SK-N-SH treated with all-trans-retinoic acid at 6 μM for 48 hours (cell line): Measurements from ENCODE around the gene TAF10.

Source experiments
- ATAC-seq: fragments of 200-7000 bp; cut with Tn5 transposase; 3 replicates; pipeline ENCODE4 v1.9.1; 2020; ENCODE audit warnings: mild to moderate bottlenecking, moderate library complexity
- ARNTL ChIP-seq: fragments of 450-650 bp; formaldehyde crosslinking; IDR thresholded peaks from 2 replicates; pipeline ENCODE4 v1.5.0; 2020; ENCODE audit warnings: low read depth, mild to moderate bottlenecking, moderate library complexity, borderline replicate concordance
- BACH2 ChIP-seq: fragments of 250-450 bp; sonication (Bioruptor Pico); IDR thresholded peaks from 2 replicates; pipeline ENCODE4 v1.9.0; 2021; ENCODE audit warnings: mild to moderate bottlenecking, borderline replicate concordance
- CSDC2 ChIP-seq: fragments of 250-450 bp; sonication (Bioruptor Pico); IDR thresholded peaks from 2 replicates; pipeline ENCODE4 v1.5.0; 2020; ENCODE audit warnings: mild to moderate bottlenecking, moderate library complexity
- ESRRG ChIP-seq: fragments of 250-450 bp; sonication (Bioruptor Pico); IDR thresholded peaks from 2 replicates; pipeline ENCODE4 v1.6.1; 2021; ENCODE audit warnings: mild to moderate bottlenecking
- GLIS3 ChIP-seq: fragments of 250-450 bp; sonication (Bioruptor Pico); IDR thresholded peaks from 2 replicates; pipeline ENCODE4 v1.5.0; 2020; ENCODE audit warnings: mild to moderate bottlenecking, moderate library complexity
- ISL1 ChIP-seq: fragments of 250-450 bp; sonication (Bioruptor Pico); IDR thresholded peaks from 2 replicates; pipeline ENCODE4 v2.1.2; 2022; ENCODE audit warnings: mild to moderate bottlenecking, moderate library complexity
- OSR1 ChIP-seq: fragments of 250-450 bp; sonication (Bioruptor Pico); IDR thresholded peaks from 2 replicates; pipeline ENCODE4 v1.8.0; 2022; ENCODE audit warnings: moderate library complexity, mild to moderate bottlenecking, inconsistent platforms
- PPARA ChIP-seq: fragments of 250-450 bp; sonication (Bioruptor Pico); IDR thresholded peaks from 2 replicates; pipeline ENCODE4 v1.5.0; 2020; ENCODE audit warnings: mild to moderate bottlenecking, borderline replicate concordance
- RARB ChIP-seq: fragments of 250-450 bp; sonication (Bioruptor Pico); IDR thresholded peaks from 2 replicates; pipeline ENCODE4 v1.8.0; 2021; ENCODE audit warnings: mild to moderate bottlenecking, moderate library complexity
- SNAI2 ChIP-seq: fragments of 250-450 bp; sonication (Bioruptor Pico); IDR thresholded peaks from 2 replicates; pipeline ENCODE4 v1.5.0; 2020; ENCODE audit warnings: mild to moderate bottlenecking, moderate library complexity
- TCF4 ChIP-seq: fragments of 250-450 bp; sonication (Bioruptor Pico); IDR thresholded peaks from 2 replicates; pipeline ENCODE4 v1.8.0; 2021; ENCODE audit warnings: mild to moderate bottlenecking, moderate library complexity, borderline replicate concordance
- TOX ChIP-seq: fragments of 250-450 bp; sonication (Bioruptor Pico); IDR thresholded peaks from 2 replicates; pipeline ENCODE4 v1.8.0; 2021; ENCODE audit warnings: mild to moderate bottlenecking, moderate library complexity, borderline replicate concordance
- ZC3H10 ChIP-seq: fragments of 250-450 bp; sonication (Bioruptor Pico); IDR thresholded peaks from 2 replicates; pipeline ENCODE4 v1.5.1; 2021; ENCODE audit warnings: mild to moderate bottlenecking, moderate library complexity
- ZFP3 ChIP-seq: fragments of 250-450 bp; sonication (Bioruptor Pico); IDR thresholded peaks from 2 replicates; pipeline ENCODE4 v1.5.0; 2020; ENCODE audit warnings: mild to moderate bottlenecking, moderate library complexity
- ZFP30 ChIP-seq: fragments of 450-650 bp; formaldehyde crosslinking; IDR thresholded peaks from 2 replicates; pipeline ENCODE4 v1.5.0; 2022; ENCODE audit warnings: mild to moderate bottlenecking, moderate library complexity
- ZNF565 ChIP-seq: fragments of 450-650 bp; formaldehyde crosslinking; conservative IDR thresholded peaks from 2 replicates; pipeline ENCODE4 v1.5.0; 2020; ENCODE audit warnings: low read depth, mild to moderate bottlenecking, moderate library complexity
- ZNF70 ChIP-seq: fragments of 450-650 bp; formaldehyde crosslinking; IDR thresholded peaks from 2 replicates; pipeline ENCODE4 v1.5.0; 2020; ENCODE audit warnings: mild to moderate bottlenecking, moderate library complexity
- ZNF8 ChIP-seq: fragments of 450-650 bp; formaldehyde crosslinking; IDR thresholded peaks from 2 replicates; pipeline ENCODE4 v1.5.0; 2020; ENCODE audit warnings: mild to moderate bottlenecking, moderate library complexity
- TF ChIP-seq, protein P1 (sequence below): fragments of 250-450 bp; sonication (Bioruptor Pico); IDR thresholded peaks from 2 replicates; pipeline ENCODE4 v1.5.1; 2021; ENCODE audit warnings: mild to moderate bottlenecking, moderate library complexity
- TF ChIP-seq, protein P2 (sequence below): fragments of 250-450 bp; sonication (Bioruptor Pico); IDR thresholded peaks from 2 replicates; pipeline ENCODE4 v1.5.0; 2020; ENCODE audit warnings: mild to moderate bottlenecking, moderate library complexity

TAF10 gene

DNA sequence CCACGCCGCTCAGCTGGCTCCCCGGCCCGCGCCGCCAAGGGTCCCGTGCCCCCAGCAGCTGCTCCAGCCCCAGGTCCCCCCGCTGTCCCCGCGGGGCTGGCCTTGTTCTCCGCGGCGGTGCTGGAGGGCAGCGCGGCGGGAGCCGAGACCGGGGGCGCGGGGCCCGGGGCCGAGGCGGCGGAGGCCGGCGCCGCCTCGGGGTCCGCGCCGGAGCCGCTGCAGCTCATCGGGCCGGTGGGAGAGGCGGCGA, 128 bp downstream of the TAF10 start:
- ATAC-seq: no peak
- TF ChIP-seq ZNF70 (CRISPR knock-in tag) (no peak), ZC3H10 (CRISPR knock-in tag) (0 out of 2 replicates have a peak, but pooled peaks have one; percentile 18), SNAI2 (CRISPR knock-in tag) (no peak)

DNA sequence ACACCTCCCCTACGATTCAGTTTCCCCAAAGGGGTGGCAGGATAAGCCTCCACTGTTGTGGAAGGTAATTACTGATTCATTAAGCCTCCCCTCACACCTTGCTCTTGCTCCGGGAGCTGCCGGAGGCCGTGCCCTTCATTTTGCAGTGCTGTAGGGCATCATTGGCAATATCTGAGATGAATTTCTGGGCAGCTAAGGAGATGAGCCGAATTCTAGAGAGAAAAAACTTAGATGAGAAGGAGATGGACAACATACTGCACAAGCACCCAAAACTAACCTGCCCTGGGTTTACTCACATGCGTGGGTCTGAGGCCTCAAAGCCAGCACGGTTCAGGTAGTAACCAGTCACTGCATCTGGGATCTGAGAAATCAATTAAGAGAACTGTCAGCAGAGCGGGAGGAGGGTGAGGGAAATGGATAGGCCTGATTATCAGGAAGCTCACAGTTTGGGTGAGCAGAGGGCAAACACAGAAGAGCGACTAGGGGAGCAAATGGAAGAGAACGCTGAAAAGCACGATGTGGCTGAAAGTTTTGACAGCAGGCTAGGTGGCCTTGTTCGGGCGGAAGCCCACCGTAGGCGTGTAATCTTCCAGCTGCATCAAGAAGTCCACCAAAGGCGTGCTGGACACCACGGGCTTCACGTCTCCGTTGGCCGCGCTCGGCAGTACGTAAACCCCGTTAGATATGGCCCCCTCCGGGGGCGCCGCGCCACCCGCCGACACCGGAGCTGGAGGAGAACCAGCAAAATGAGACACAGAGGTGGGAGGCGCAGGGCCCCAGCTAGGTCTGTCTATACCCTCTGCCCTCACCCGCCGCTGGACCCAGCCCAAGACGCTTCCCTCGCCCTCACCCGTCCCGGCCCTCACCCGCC, 689 bp downstream of the TAF10 start:
- 0 out of 2 replicates have a peak, but pooled peaks have one; percentile 58 for TF ChIP-seq GLIS3 (CRISPR knock-in tag)
- no peak for TF ChIP-seq TOX (CRISPR knock-in tag)
- no peak for TF ChIP-seq SNAI2 (CRISPR knock-in tag)
- TF ChIP-seq ARNTL (CRISPR knock-in tag): no peak
- TF ChIP-seq, protein P1, sequence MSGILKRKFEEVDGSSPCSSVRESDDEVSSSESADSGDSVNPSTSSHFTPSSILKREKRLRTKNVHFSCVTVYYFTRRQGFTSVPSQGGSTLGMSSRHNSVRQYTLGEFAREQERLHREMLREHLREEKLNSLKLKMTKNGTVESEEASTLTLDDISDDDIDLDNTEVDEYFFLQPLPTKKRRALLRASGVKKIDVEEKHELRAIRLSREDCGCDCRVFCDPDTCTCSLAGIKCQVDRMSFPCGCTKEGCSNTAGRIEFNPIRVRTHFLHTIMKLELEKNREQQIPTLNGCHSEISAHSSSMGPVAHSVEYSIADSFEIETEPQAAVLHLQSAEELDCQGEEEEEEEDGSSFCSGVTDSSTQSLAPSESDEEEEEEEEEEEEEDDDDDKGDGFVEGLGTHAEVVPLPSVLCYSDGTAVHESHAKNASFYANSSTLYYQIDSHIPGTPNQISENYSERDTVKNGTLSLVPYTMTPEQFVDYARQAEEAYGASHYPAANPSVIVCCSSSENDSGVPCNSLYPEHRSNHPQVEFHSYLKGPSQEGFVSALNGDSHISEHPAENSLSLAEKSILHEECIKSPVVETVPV (CRISPR knock-in tag): peak; percentile 60; the same call in 1 of the 2 replicates
- TF ChIP-seq ESRRG (CRISPR knock-in tag): 0 out of 2 replicates have a peak, but pooled peaks have one; percentile 10
- peak; percentile 0; the same call in 1 of the 3 replicates for ATAC-seq

DNA sequence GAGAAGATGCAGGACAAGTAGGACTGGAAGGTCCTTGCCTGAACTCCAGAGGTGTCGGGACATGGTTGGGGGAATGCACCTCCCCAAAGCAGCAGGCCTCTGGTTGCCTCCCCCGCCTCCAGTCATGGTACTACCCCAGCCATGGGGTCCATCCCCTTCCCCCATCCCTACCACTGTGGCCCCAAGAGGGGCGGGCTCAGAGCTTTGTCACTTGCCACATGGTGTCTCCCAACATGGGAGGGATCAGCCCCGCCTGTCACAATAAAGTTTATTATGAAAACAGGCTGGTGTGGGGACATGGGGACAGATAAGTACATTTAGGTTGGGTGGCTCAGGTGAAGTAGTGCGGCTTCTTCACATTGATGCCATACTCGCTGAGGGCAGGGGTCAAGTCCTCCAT, 1.4 kb downstream of the TAF10 start:
- ATAC-seq: no peak
- TF ChIP-seq BACH2 (CRISPR knock-in tag) (no peak), TCF4 (CRISPR knock-in tag) (no peak), ISL1 (CRISPR knock-in tag) (no peak), ZC3H10 (CRISPR knock-in tag) (no peak), TOX (CRISPR knock-in tag) (no peak), RARB (no peak), SNAI2 (CRISPR knock-in tag) (no peak), ESRRG (CRISPR knock-in tag) (no peak), ZFP3 (CRISPR knock-in tag) (no peak), ARNTL (CRISPR knock-in tag) (no peak), ZFP30 (CRISPR knock-in tag) (no peak), GLIS3 (CRISPR knock-in tag) (no peak), ZNF565 (CRISPR knock-in tag) (no peak), PPARA (CRISPR knock-in tag) (no peak), OSR1 (CRISPR knock-in tag) (no peak)
- TF ChIP-seq, protein P2, sequence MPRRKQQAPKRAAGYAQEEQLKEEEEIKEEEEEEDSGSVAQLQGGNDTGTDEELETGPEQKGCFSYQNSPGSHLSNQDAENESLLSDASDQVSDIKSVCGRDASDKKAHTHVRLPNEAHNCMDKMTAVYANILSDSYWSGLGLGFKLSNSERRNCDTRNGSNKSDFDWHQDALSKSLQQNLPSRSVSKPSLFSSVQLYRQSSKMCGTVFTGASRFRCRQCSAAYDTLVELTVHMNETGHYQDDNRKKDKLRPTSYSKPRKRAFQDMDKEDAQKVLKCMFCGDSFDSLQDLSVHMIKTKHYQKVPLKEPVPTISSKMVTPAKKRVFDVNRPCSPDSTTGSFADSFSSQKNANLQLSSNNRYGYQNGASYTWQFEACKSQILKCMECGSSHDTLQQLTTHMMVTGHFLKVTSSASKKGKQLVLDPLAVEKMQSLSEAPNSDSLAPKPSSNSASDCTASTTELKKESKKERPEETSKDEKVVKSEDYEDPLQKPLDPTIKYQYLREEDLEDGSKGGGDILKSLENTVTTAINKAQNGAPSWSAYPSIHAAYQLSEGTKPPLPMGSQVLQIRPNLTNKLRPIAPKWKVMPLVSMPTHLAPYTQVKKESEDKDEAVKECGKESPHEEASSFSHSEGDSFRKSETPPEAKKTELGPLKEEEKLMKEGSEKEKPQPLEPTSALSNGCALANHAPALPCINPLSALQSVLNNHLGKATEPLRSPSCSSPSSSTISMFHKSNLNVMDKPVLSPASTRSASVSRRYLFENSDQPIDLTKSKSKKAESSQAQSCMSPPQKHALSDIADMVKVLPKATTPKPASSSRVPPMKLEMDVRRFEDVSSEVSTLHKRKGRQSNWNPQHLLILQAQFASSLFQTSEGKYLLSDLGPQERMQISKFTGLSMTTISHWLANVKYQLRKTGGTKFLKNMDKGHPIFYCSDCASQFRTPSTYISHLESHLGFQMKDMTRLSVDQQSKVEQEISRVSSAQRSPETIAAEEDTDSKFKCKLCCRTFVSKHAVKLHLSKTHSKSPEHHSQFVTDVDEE (CRISPR knock-in tag): no peak
- TF ChIP-seq, protein P1 (CRISPR knock-in tag): no peak

DNA sequence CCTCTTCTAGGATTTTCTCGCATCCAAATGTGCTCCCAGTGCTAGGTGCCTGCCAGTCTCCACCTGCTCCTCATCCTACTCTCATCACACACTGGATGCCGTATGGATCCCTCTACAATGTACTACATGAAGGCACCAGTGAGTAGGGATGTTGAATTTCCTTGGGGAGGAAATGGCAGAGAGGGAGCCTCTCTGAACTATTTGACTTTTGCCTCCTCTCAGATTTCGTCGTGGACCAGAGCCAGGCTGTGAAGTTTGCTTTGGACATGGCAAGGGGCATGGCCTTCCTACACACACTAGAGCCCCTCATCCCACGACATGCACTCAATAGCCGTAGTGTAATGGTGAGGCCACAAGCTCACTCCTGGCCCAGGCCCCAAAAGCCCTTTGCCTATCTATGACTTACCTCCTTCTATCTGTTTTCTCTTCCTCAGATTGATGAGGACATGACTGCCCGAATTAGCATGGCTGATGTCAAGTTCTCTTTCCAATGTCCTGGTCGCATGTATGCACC, 2.5 kb downstream of the TAF10 start:
- no peak for TF ChIP-seq OSR1 (CRISPR knock-in tag)
- no peak for TF ChIP-seq RARB
- no peak for TF ChIP-seq CSDC2
- TF ChIP-seq ZNF8 (CRISPR knock-in tag): no peak
- no peak for ATAC-seq
